IMR-90 (cell line): ENCODE data around the gene MINK1.

Source experiments
- CEBPB ChIP-seq: IDR thresholded peaks from 2 replicates; pipeline ENCODE4 v1.6.1; 2012; ENCODE audit warnings: low read depth, low read length, improper control_type of control experiment
- CHD1 ChIP-seq: IDR thresholded peaks from 2 replicates; pipeline ENCODE4 v1.6.1; 2012; ENCODE audit warnings: low read depth, low read length, improper control_type of control experiment
- CTCF ChIP-seq: conservative IDR thresholded peaks from 2 replicates; pipeline ENCODE4 v1.5.1; 2012; ENCODE audit warnings: mild to moderate bottlenecking, low read depth, low read length, improper control_type of control experiment
- MXI1 ChIP-seq: IDR thresholded peaks from 2 replicates; pipeline ENCODE4 v1.6.1; 2012; ENCODE audit warnings: low read depth, mild to moderate bottlenecking, low read length, moderate library complexity, borderline replicate concordance
- POLR2A ChIP-seq: IDR thresholded peaks from 2 replicates; pipeline ENCODE4 v1.6.1; 2012; ENCODE audit warnings: mild to moderate bottlenecking, low read depth, low read length
- RCOR1 ChIP-seq: IDR thresholded peaks from 2 replicates; pipeline ENCODE4 v1.6.1; 2012; ENCODE audit warnings: mild to moderate bottlenecking, low read length, improper control_type of control experiment; ENCODE audit not compliant: insufficient replicate concordance
- SMC3 ChIP-seq: fragments of 150-350 bp; IDR thresholded peaks from 2 replicates; pipeline ENCODE4 v1.6.1; 2016; ENCODE audit warnings: low read depth, mild to moderate bottlenecking, antibody characterized with exemption, low read length, moderate library complexity

GRCh38 chr17:4939546-4939795 lies 106.3 kb downstream of the MINK1 start:
- TF ChIP-seq CTCF: no peak
- no peak for TF ChIP-seq SMC3
- TF ChIP-seq CEBPB: peak; percentile 84
- no peak for TF ChIP-seq CHD1
- TF ChIP-seq POLR2A: no peak; the same call in 1 of the 2 replicates
- no peak for TF ChIP-seq MXI1
- no peak for TF ChIP-seq RCOR1
